HEK293T (cell line): ENCODE data around the gene CBX2.

ENCODE experiments used
- CTCF ChIA-PET: fragments of 350-600 bp; formaldehyde crosslinking; extraction: SDS; loops from one replicate; lab custom pipeline; 2021; ENCODE audit warnings: antibody characterized with exemption, inconsistent platforms; lab: Yijun Ruan, JAX
- POLR2A ChIA-PET: fragments of 350-600 bp; formaldehyde crosslinking; extraction: SDS; loops from one replicate; lab custom pipeline; 2020; ENCODE audit warnings: antibody characterized with exemption, inconsistent platforms; lab: Yijun Ruan, JAX
- DNase-seq: peaks from one replicate; pipeline ENCODE4 v3.0.0; 2012; ENCODE audit warnings: mixed read lengths; ENCODE audit errors: extremely low spot score
- ARNT ChIP-seq: fragments of 450-650 bp; IDR thresholded peaks from 2 replicates; pipeline ENCODE4 v1.6.1; 2017; ENCODE audit warnings: mild to moderate bottlenecking
- BHLHE40 ChIP-seq: fragments of 450-650 bp; IDR thresholded peaks from 2 replicates; pipeline ENCODE4 v1.6.1; 2016; ENCODE audit warnings: mild to moderate bottlenecking, moderate library complexity, borderline replicate concordance
- CTBP1 ChIP-seq: fragments of 450-650 bp; IDR thresholded peaks from 2 replicates; pipeline ENCODE4 v1.6.1; 2016; ENCODE audit warnings: borderline replicate concordance
- ELF4 ChIP-seq: fragments of 450-650 bp; IDR thresholded peaks from 2 replicates; pipeline ENCODE4 v1.6.1; 2017; ENCODE audit warnings: antibody characterized with exemption
- FOXA1 ChIP-seq: fragments of 450-650 bp; IDR thresholded peaks from 2 replicates; pipeline ENCODE4 v1.6.1; 2016; ENCODE audit warnings: mild to moderate bottlenecking
- FOXK2 ChIP-seq: fragments of 450-650 bp; IDR thresholded peaks from 2 replicates; pipeline ENCODE4 v1.6.1; 2016; ENCODE audit warnings: mild to moderate bottlenecking
- FOXM1 ChIP-seq: fragments of 450-650 bp; IDR thresholded peaks from 2 replicates; pipeline ENCODE4 v1.6.1; 2017; ENCODE audit warnings: mild to moderate bottlenecking, borderline replicate concordance
- HDGF ChIP-seq: fragments of 450-650 bp; IDR thresholded peaks from 2 replicates; pipeline ENCODE4 v1.6.1; 2017; ENCODE audit warnings: antibody characterized with exemption, borderline replicate concordance
- L3MBTL2 ChIP-seq: fragments of 450-650 bp; conservative IDR thresholded peaks from 2 replicates; pipeline ENCODE4 v1.6.1; 2016; ENCODE audit warnings: mild to moderate bottlenecking
- LEF1 ChIP-seq: fragments of 450-650 bp; IDR thresholded peaks from 2 replicates; pipeline ENCODE4 v1.6.1; 2017; ENCODE audit warnings: mild to moderate bottlenecking, borderline replicate concordance
- NFRKB ChIP-seq: fragments of 450-650 bp; IDR thresholded peaks from 2 replicates; pipeline ENCODE4 v1.6.1; 2016; ENCODE audit warnings: mild to moderate bottlenecking, moderate library complexity
- SP1 ChIP-seq: fragments of 450-650 bp; IDR thresholded peaks from 2 replicates; pipeline ENCODE4 v1.6.1; 2017
- SUZ12 ChIP-seq: fragments of 450-650 bp; IDR thresholded peaks from 2 replicates; pipeline ENCODE4 v1.6.1; 2016; ENCODE audit warnings: mild to moderate bottlenecking
- TARDBP ChIP-seq: fragments of 450-650 bp; IDR thresholded peaks from 2 replicates; pipeline ENCODE4 v1.6.1; 2016
- ZNF384 ChIP-seq: fragments of 450-650 bp; IDR thresholded peaks from 2 replicates; pipeline ENCODE4 v1.6.1; 2016
- TF ChIP-seq, protein P1 (sequence below): fragments of 450-650 bp; IDR thresholded peaks from 2 replicates; pipeline ENCODE4 v1.6.1; 2016

Gene CBX2

DNA sequence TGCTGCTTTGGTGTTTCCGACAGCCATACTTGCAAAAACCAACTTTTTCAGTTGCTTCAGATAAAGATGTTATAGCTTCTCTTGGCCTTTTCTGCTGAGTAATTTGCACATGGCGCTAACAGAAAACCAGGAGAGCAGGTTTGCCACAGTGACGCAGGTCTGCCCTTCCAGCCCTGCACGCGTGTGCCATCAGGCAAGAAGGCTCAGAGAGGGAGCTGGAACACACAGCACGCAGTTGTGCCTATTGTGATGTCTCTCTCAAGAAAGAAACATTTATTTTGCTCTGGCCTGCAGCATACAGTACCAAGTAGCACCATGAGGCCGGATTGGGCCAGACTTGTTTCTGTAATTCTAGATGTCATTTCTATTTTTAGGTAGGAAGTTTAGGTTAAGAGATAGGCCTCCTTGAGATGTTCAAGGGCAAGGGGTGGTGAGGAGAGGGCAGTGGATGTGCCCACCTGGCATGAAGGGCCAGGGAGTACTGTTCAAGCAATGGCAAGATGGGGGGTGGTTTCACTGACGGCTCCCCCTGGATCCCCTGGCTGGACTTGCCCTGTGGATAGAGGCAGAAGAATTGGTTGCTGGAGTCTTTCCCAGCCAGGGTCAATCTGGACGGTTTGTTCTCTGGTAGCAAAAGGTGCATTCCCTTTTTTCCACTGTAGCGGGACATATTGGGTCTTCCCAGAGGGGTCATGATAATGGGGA, 1.9 kb downstream of the CBX2 start:
- DNase-seq: no peak
- ChIA-PET POLR2A (interaction anchor here (1.8 to 2.1 kb wide), 4 partner anchors 15 to 214 kb away, joined by 5 to 10 read pairs (median 8); partner anchors contain the start of gene CBX8), CTCF (interaction anchor here (0.8 to 2.3 kb wide), 4 partner anchors 10 to 55 kb away, joined by 3 to 8 read pairs (median 4); no protein-coding TSS in a partner anchor)
- TF ChIP-seq BHLHE40 (no peak), ZNF384 (no peak), SP1 (no peak), TARDBP (no peak), ELF4 (no peak), SUZ12 (no peak), CTBP1 (no peak), FOXA1 (no peak), HDGF (no peak), FOXM1 (no peak), L3MBTL2 (no peak), FOXK2 (no peak), NFRKB (no peak), LEF1 (no peak), ARNT (no peak)
- TF ChIP-seq, protein P1, sequence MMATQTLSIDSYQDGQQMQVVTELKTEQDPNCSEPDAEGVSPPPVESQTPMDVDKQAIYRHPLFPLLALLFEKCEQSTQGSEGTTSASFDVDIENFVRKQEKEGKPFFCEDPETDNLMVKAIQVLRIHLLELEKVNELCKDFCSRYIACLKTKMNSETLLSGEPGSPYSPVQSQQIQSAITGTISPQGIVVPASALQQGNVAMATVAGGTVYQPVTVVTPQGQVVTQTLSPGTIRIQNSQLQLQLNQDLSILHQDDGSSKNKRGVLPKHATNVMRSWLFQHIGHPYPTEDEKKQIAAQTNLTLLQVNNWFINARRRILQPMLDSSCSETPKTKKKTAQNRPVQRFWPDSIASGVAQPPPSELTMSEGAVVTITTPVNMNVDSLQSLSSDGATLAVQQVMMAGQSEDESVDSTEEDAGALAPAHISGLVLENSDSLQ: no peak

DNA sequence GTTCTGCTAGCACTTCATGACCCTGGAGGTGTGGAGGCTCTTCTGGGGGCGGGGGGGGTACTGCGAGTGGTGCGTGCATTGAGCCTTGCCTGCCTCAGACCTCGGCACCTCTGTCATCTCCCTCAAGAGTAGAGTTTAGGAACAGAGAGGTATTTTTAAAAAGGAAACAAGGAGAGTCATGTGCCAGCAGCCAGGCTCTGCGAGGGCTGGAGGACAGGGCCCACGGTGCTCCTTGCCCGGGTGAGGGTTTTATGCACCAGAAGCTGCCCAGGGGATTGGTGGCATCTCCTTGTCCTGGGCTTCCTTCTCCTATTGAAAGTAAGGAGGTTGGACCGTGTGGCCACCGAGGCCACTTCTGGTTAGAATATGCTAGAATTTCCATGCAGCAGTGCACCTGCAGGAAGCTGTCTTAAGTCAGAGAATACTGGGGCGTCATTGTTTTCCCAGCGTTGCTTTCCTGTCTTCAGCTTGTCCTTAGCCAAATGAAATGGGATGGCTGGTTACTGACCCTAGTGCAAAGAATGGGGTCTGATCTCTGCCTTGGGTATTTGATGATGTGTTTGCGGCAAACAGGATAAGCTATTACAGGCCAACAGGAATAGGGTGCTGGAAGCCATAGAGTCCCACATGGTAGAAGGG, 3.2 kb downstream of the CBX2 start:
- DNase-seq: no peak
- TF ChIP-seq LEF1 (no peak), NFRKB (no peak), ZNF384 (no peak)
- ChIA-PET POLR2A (interaction anchor here (0.8 to 2.0 kb wide), 3 partner anchors 16 to 39 kb away, joined by 3 to 5 read pairs (median 3); partner anchors contain the start of gene CBX8), CTCF (interaction anchor here (1.4 kb wide), 1 partner anchor 54 kb away, joined by 3 read pairs; no protein-coding TSS in a partner anchor)

DNA sequence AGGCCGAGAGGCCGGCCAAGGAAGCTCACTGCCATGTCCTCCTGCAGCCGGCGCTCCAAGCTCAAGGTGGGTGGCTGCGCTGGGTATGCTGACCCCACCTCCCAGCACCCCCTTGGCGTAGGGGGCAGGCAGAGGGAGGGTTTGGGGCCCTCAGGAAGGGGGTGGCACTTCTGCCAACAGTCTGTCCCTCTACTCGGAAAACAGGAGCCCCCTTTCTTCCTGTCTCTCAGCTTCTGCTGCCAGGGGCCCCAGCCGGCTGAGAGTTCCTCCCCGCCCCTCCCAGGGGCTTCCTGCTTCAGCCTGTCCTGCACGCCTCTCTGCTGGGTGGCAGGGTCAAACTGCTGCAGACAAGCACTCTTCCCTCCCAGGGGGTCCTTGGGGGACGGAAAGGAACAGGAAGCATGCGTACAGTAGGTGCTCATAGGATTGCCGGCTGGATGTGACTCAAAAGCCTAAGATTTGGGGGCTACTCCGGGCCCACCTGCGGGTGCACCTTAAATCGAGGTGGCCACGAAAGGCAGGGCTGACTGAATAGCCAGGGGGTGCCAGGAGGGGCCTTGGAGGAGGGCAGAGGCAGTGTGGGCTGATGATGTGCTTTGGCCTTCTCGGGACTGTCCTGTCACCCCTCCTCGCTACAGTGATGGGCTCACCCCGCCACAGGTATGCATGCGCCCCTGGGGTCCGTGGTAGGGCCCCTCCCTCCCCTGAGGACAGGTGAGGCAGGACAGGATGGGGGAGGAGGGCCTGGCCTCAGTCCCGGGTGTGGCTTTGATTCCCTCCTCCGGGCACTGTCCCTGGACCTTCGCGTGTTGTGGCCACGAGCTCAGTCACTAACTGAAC, 4.0 kb downstream of the CBX2 start:
- TF ChIP-seq NFRKB (no peak), FOXM1 (no peak)
- TF ChIP-seq, protein P1: no peak
- POLR2A ChIA-PET: interaction anchor here (0.5 to 2.0 kb wide), 4 partner anchors 9 to 40 kb away, joined by 3 to 5 read pairs (median 3); partner anchors contain the start of gene CBX8
- CTCF ChIA-PET: no interaction called here
- no peak for DNase-seq

DNA sequence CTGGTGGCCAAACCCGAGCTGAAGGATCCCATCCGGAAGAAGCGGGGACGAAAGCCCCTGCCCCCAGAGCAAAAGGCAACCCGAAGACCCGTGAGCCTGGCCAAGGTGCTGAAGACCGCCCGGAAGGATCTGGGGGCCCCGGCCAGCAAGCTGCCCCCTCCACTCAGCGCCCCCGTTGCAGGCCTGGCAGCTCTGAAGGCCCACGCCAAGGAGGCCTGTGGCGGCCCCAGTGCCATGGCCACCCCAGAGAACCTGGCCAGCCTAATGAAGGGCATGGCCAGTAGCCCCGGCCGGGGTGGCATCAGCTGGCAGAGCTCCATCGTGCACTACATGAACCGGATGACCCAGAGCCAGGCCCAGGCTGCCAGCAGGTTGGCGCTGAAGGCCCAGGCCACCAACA, 5.9 kb downstream of the CBX2 start:
- no peak for TF ChIP-seq ELF4
- TF ChIP-seq SUZ12: no peak
- TF ChIP-seq L3MBTL2: no peak
- TF ChIP-seq NFRKB: no peak
- TF ChIP-seq, protein P1: no peak
- TF ChIP-seq FOXK2: no peak
- no peak for TF ChIP-seq ARNT
- TF ChIP-seq LEF1: no peak
- no peak for TF ChIP-seq BHLHE40
- TF ChIP-seq SP1: no peak
- no peak for TF ChIP-seq ZNF384
- TF ChIP-seq HDGF: no peak
- ChIA-PET CTCF (no interaction called here), POLR2A (interaction anchor here (1.2 to 1.5 kb wide), 2 partner anchors 12 to 13 kb away, joined by 3 to 6 read pairs; partner anchors contain the start of gene CBX8)
- DNase-seq: no peak

DNA sequence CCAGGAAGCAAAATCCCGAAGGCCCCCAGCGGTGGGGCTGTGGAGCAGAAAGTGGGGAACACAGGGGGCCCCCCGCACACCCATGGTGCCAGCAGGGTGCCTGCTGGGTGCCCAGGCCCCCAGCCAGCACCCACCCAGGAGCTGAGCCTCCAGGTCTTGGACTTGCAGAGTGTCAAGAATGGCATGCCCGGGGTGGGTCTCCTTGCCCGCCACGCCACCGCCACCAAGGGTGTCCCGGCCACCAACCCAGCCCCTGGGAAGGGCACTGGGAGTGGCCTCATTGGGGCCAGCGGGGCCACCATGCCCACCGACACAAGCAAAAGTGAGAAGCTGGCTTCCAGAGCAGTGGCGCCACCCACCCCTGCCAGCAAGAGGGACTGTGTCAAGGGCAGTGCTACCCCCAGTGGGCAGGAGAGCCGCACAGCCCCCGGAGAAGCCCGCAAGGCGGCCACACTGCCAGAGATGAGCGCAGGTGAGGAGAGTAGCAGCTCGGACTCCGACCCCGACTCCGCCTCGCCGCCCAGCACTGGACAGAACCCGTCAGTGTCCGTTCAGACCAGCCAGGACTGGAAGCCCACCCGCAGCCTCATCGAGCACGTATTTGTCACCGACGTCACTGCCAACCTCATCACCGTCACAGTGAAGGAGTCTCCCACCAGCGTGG, 6.5 kb downstream of the CBX2 start:
- ChIA-PET CTCF (no interaction called here), POLR2A (interaction anchor here (1.2 to 1.5 kb wide), 2 partner anchors 13 kb away, joined by 3 to 6 read pairs; partner anchors contain the start of gene CBX8)
- DNase-seq: no peak
- TF ChIP-seq BHLHE40 (no peak), FOXM1 (no peak), LEF1 (no peak), FOXA1 (no peak), L3MBTL2 (no peak), ARNT (no peak), ELF4 (no peak), NFRKB (no peak)
- TF ChIP-seq, protein P1: no peak
